Prostate gland (tissue), 2 donors: ENCODE measurements around the gene PLA2G3. TPM values are rescaled to one million over a fixed set of nuclear protein-coding genes. Genes with fewer than 3 reads are reported as not detected.
A peak's percentile ranks its signal among the peaks of the same experiment; 100 is the strongest.

Experiments
- DNase-seq: peaks from one replicate; pipeline ENCODE4 v3.0.0-alpha.2; 2019; ENCODE audit warnings: low spot score
- H3K27ac ChIP-seq, 2 donors: fragments of 200-600 bp; sonication (generic); 2 replicates each; pipeline ENCODE4 v1.5.1; 2017 to 2019
- H3K27me3 ChIP-seq: fragments of 200-600 bp; sonication (generic); replicated peaks from 2 replicates; pipeline ENCODE4 v1.5.1; 2019; ENCODE audit not compliant: insufficient read depth
- H3K36me3 ChIP-seq, 2 donors: fragments of 200-600 bp; sonication (generic); 1 replicate in 1 of 2; 2 replicates in 1 of 2; pipeline versions ENCODE4 v1.5.1 to v1.8.1; 2017 to 2019
- H3K4me1 ChIP-seq: fragments of 200-600 bp; sonication (generic); replicated peaks from 2 replicates; pipeline ENCODE4 v1.5.1; 2019
- H3K4me3 ChIP-seq, 2 donors: fragments of 200-600 bp; sonication (generic); 2 replicates each; pipeline ENCODE4 v1.5.1; 2017 to 2019
- H3K9me3 ChIP-seq: fragments of 200-600 bp; sonication (generic); 2 replicates; pipeline ENCODE4 v1.5.1; 2017
- POLR2A ChIP-seq: fragments of 450-650 bp; IDR thresholded peaks from one replicate; pipeline ENCODE4 v1.6.1; 2016; ENCODE audit warnings: antibody characterized with exemption, mild to moderate bottlenecking
- POLR2AphosphoS5 ChIP-seq: sonication (generic); formaldehyde crosslinking; IDR thresholded peaks from one replicate; pipeline ENCODE4 v1.6.1; 2017; ENCODE audit warnings: antibody characterized with exemption
- WGBS: methylation state at CpG from one replicate; pipeline ENCODE4 v1.1.5; 2018; 5-methylcytosine and 5-hydroxymethylcytosine counted together
- intact Hi-C: fragments of 100-400 bp; cut with DNase I; formaldehyde crosslinking; loops from one replicate; pipeline ENCODE4 v1.14.2; 2022
- microRNA counts, 2 donors: library from miRNA; unstranded; fragments of <30 nt; microRNA quantifications; one replicate each; lab custom pipeline; 2016 to 2017
- microRNA-seq: library from miRNA; unstranded; fragments of <30 nt; microRNA quantifications from one replicate; pipeline ENCODE4, GENCODE V29; 2016
- small RNA-seq, 2 donors: library from RNA; depleted of rRNA; stranded (forward); fragments of <200 nt; gene quantifications; one replicate each; pipeline ENCODE3, GENCODE V24; 2016
- total RNA-seq, 2 donors: library from RNA; depleted of rRNA; stranded (reverse); fragments of >200 nt; gene quantifications; one replicate each; pipeline ENCODE4 v1.1.0, GENCODE V29; 2016
- TF ChIP-seq, protein P1 (sequence below), 4 experiments: fragments of 200-600 bp in 2 of 4; fragments of 450-650 bp in 2 of 4; sonication (generic) in 2 of 4; IDR thresholded peaks; 1 replicate in 3 of 4; 2 replicates in 1 of 4; pipeline ENCODE4 v1.5.1; 2016 to 2019; ENCODE audit warnings: antibody characterized with exemption in 4 of 4, mild to moderate bottlenecking in 2 of 4, moderate library complexity in 2 of 4

Gene PLA2G3
- total RNA-seq, 2 donors from 2014 or later, result 0.23 to 1.5 TPM

DNA sequence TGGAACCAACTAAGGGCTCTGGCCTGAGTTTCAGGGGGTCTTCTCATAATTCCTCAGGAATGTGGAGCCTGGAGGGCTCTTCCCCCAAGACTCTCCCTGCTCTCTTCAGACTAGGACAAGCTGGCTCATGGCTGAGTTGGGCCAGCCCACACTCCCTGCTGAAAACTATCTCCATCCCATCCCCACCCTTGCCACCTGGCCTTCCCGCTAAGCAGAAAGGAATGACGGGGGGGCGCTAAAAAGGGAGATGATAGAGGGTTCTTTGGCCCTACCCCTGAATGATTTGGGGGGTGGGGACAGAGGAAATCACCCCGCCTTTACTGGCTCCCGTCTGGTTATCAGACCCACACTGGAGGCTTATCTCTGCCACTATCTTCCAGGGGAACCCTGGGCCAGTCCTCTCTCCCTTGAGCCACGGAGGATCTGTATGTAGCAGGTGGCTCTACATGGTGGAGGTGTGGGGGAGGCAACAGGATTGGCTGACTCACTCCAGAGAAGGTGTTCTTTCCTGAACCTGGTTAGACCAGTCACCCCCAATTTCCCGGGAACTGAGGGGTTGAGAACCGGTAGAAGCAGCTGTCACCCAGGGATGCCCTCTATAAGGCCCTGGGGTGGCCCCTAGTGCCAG lies 53.5 kb downstream of the PLA2G3 start:
- Histone ChIP-seq H3K4me1 (peaks cover 9% of the 10 kb centered on the region), H3K9me3 (no peaks in the 10 kb centered on the region), H3K27me3 (no peaks in the 10 kb centered on the region), H3K27ac (peak overlapping the region; percentile 90), H3K36me3 (peaks cover 0 to 17% of the 10 kb centered on the region in 2 donors), H3K4me3 (no peak overlapping the region)
- intact Hi-C loops, result no loop called here
- WGBS, result 59% methylated on average over 8 of the region's 8 CpGs
- no peak for DNase-seq
- TF ChIP-seq POLR2AphosphoS5 (no peak), POLR2A (no peak)
- TF ChIP-seq, protein P1, sequence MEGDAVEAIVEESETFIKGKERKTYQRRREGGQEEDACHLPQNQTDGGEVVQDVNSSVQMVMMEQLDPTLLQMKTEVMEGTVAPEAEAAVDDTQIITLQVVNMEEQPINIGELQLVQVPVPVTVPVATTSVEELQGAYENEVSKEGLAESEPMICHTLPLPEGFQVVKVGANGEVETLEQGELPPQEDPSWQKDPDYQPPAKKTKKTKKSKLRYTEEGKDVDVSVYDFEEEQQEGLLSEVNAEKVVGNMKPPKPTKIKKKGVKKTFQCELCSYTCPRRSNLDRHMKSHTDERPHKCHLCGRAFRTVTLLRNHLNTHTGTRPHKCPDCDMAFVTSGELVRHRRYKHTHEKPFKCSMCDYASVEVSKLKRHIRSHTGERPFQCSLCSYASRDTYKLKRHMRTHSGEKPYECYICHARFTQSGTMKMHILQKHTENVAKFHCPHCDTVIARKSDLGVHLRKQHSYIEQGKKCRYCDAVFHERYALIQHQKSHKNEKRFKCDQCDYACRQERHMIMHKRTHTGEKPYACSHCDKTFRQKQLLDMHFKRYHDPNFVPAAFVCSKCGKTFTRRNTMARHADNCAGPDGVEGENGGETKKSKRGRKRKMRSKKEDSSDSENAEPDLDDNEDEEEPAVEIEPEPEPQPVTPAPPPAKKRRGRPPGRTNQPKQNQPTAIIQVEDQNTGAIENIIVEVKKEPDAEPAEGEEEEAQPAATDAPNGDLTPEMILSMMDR (IDR thresholded peaks at IDR 0.05), result no peak

DNA sequence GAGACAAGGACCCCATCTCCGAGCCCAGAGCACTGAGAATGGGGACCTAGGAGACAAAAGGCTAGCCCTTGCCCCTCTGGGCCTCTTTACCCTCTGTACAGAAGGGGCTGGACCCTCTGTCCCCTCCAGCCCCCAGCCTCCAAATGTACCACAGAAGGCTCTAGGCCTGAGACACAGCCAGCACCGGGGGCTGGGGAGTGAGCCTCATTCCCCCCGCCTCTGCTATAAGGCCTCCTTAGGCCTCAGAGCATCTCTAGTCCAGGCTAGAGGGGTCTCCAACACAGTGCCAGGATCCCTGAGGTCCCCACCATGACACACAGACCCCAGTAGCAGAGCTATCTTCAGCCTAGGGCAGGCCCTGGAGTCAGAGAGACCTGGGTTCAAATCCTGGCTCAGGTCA lies 54.4 kb downstream of the PLA2G3 start:
- Histone ChIP-seq H3K9me3 (no peaks in the 10 kb centered on the region), H3K27me3 (no peaks in the 10 kb centered on the region), H3K4me3 (no peak overlapping the region), H3K36me3 (peaks cover 0 to 12% of the 10 kb centered on the region in 2 donors), H3K27ac (peak overlapping the region; percentile 90), H3K4me1 (peaks cover 11% of the 10 kb centered on the region)
- WGBS, result 67% methylated on average over 3 of the region's 3 CpGs
- DNase-seq, result no peak
- intact Hi-C loops, result no loop called here
- TF ChIP-seq POLR2AphosphoS5, result no peak
- no peak for TF ChIP-seq POLR2A
- TF ChIP-seq, protein P1 (IDR thresholded peaks at IDR 0.05), result no peak

DNA sequence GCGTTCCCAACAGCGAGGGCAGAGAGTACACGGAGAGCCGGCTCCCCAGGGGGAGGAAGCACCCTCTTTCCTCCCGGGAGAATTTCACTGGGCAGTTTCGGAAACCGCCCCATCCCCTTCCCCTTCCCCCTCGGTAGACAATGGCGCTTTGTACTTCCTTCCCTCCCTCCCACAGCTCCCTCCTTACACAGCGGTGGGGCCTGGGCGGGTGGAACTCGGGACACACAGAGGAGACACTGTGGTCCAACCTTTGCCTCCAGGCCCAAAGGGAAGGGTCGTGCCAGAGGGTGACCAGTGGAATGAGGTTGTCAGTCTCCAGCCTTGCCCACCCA lies 54.8 kb downstream of the PLA2G3 start:
- no peaks in the 10 kb centered on the region for H3K9me3 ChIP-seq
- H3K4me1 ChIP-seq, result peaks cover 11% of the 10 kb centered on the region
- peak overlapping the region; percentile 47 to 62 for H3K4me3 ChIP-seq
- TF ChIP-seq, protein P1 (IDR thresholded peaks at IDR 0.05), result no peak
- TF ChIP-seq POLR2A, result no peak
- TF ChIP-seq POLR2AphosphoS5, result no peak
- H3K27me3 ChIP-seq, result no peaks in the 10 kb centered on the region
- no peak for DNase-seq
- peak overlapping the region; percentile 90 for H3K27ac ChIP-seq
- 5% methylated on average over 13 of the region's 13 CpGs for WGBS
- H3K36me3 ChIP-seq, result peaks cover 0 to 8% of the 10 kb centered on the region in 2 donors
- intact Hi-C loops, result no loop called here

DNA sequence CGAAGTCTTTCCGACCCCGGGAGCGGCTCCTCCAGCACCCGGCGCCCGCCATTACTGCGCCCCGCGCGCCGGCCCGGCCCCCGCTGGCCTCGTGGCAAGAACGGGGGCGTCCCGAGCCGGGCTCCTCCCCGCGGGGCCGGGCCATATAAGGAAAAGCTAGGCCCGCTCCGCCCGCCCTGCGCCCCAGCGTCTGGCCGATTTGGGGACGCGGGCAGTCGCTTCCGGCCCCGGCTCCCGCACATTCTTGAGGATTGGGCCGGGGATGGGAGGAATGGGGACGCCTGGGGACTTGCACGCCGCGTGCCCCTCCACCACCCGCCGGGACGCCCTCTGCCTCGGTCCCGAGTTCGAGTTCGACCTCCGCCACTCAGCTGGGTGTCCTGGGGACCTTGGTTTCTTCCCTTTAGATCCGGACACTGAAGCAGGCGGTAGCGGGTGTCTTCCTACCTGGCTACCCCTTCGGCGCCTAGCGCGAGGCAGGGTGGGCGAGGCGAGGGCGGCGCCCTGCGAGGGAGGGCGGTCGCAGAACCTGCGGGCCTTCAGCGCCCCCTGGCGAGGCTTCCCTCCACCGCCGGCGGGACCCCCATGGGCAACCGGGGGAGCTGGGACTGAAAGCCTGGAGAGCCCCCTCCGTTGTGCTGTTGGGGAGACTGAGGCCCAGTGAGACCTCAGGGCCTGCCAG lies 55.4 kb downstream of the PLA2G3 start:
- Histone ChIP-seq H3K27ac (peak overlapping the region; percentile 90), H3K4me1 (peaks cover 11% of the 10 kb centered on the region), H3K9me3 (no peaks in the 10 kb centered on the region), H3K36me3 (peaks cover 0 to 3% of the 10 kb centered on the region in 2 donors), H3K4me3 (peak overlapping the region; percentile 47 to 62), H3K27me3 (no peaks in the 10 kb centered on the region)
- WGBS, result under 1% methylated on average over 68 of the region's 69 CpGs
- TF ChIP-seq POLR2AphosphoS5 (peak; percentile 78), POLR2A (peak; percentile 87)
- TF ChIP-seq, protein P1 (IDR thresholded peaks at IDR 0.05), result peak; percentile 81 to 93 (median 90)
- DNase-seq, result peak; percentile 86
- intact Hi-C loops, result no loop called here

MicroRNAs within 50 kb of the gene (microRNA counts, 767-probe panel; counts per million panel counts)
- 0 to 431 counts per million in 2 donors for microRNA hsa-miR-3928 (lab: Ali Mortazavi, UCI)

Small RNA genes lying within 50 kb of the gene (microRNA-seq; reads per million reads assigned to microRNA genes)
- gene MIR3928, result 10.6 reads per million, percentile 52 among the genes with 10 or more reads in this experiment

Small RNA genes lying within 50 kb of the gene (small RNA-seq; reads per million reads assigned to genes)
- 0.50 to 7.7 reads per million in 2 donors for gene MIR3928

Other genes starting within 250 kb of the PLA2G3 start
- gene MORC2, start 171.7 kb downstream of the PLA2G3 start, total RNA-seq, result 10 to 100 TPM; 19.7 to 74.8 TPM
- gene TUG1, start 171.2 kb downstream of the PLA2G3 start, total RNA-seq, result 100 to 1,000 TPM in 1 of 2 donors, 10 to 100 TPM in 1; 58.7 to 113 TPM
- gene SMTN, start 59.2 kb downstream of the PLA2G3 start, total RNA-seq, result 100 to 1,000 TPM; 200 to 209 TPM
- gene SELENOM, start 32.9 kb downstream of the PLA2G3 start, total RNA-seq, result 100 to 1,000 TPM; 382 to 434 TPM
- 10 to 100 TPM; 14.4 to 33.3 TPM for gene INPP5J, start 17.5 kb downstream of the PLA2G3 start, total RNA-seq
- 10 to 100 TPM; 59.2 to 75.6 TPM for gene RNF185, start 19.7 kb upstream of the PLA2G3 start, total RNA-seq
- 100 to 1,000 TPM in 1 of 2 donors, 10 to 100 TPM in 1; 92.1 to 128 TPM for gene LIMK2, start 71.8 kb upstream of the PLA2G3 start, total RNA-seq
- gene PIK3IP1, start 152.0 kb upstream of the PLA2G3 start, total RNA-seq, result 100 to 1,000 TPM in 1 of 2 donors, 10 to 100 TPM in 1; 25.6 to 124 TPM
- 10 to 100 TPM; 38.5 to 58.4 TPM for gene PATZ1, start 205.8 kb upstream of the PLA2G3 start, total RNA-seq